Lung microvascular endothelial cell (primary cell): ENCODE measurements around the gene ID4. TPM values are rescaled to one million over a fixed set of nuclear protein-coding genes. Genes with fewer than 3 reads are reported as not detected.
"Not testable (repeated sequence)": the region's sequence is repeated elsewhere in the genome, so short reads cannot be mapped to it uniquely, and the experiment has no call there.

Source experiments
- DNase-seq, 2 donors: peaks; one replicate each; pipeline versions ENCODE4 v3.0.0 to v3.0.0-alpha.2; 2010; ENCODE audit warnings: low read depth in 2 of 2
- total RNA-seq: library from RNA; depleted of rRNA; stranded (reverse); fragments of >200 nt; gene quantifications from 2 replicates; pipeline ENCODE4 v1.2.1, GENCODE V29; 2014

The ID4 gene
- total RNA-seq, 1 donor from 2014 or later, result 0.60 TPM

DNA sequence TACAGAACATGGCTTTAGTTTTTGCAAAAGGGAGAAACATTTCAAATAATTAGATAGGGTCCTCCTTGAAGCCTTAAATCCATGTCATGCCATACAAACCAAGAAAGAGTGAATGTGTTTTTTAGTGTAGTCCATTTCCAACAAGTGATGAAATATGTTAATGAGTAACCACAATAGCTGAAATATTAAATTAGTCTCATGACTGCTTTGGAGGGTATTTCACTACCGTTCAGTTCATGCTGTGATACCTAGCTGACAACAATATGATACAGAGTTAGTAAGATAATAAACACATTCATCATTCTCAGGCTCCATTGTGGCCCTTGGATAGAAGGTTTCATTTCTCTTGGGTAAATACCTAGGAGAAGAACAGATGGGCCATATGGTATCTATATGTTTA, 5.8 kb upstream of the ID4 start:
- no peak for DNase-seq

DNA sequence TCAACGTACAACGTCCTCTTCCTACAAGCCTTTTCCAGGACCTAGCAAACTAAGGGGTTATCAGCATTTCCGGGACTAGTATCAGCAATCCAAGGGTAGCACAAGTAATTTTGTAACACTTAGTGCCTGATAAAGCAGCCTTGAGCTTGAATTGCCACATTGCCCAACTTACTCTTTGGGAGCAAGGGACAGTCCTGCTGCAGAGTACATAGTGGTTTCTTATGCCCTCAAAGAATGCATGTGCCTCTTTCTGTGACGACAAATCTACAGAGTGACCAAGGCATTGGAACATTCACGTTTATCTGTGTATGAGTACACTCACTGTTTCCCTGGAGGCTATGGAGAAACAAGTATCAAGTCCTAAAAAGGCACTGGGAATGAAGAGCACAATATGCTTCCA, 3.2 kb upstream of the ID4 start:
- DNase-seq, result no peak

DNA sequence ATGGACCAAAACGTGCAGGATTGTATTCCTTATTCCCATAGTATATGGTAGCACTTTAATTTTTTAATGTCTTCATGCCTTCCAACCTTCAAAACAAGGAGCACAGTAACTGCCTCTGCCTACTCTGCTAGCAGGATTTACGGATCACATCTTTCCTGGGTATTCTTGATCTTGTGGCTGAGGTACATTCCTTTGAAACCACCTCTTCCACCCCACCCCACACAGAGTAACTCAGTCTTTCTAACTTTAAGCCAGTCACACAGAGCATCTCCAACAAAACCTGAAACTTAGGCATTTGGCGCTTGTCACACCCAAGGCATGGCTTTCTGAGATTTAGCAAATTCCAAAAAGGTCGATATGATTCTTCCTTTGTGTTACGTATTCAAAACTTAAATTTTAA, 2.3 kb upstream of the ID4 start:
- DNase-seq, result no peak

DNA sequence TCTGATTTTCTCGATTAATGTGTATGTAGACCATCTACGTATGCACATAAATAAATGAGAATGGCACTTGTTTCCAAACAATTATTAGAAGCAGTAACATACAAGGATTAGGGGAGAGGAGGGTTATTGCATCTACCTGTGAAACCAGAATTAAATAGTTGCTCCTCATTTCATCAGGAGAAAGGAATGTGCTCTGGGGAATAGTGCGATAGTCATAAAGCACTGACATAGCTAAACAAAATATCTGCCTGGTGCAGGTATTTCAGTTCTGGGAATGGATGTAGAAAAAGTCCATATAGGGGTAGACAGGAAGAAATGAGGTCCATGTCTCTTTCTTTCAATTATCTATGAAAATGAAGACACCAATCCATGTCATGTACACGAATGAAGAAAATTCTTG, 1.6 kb upstream of the ID4 start:
- no peak for DNase-seq

DNA sequence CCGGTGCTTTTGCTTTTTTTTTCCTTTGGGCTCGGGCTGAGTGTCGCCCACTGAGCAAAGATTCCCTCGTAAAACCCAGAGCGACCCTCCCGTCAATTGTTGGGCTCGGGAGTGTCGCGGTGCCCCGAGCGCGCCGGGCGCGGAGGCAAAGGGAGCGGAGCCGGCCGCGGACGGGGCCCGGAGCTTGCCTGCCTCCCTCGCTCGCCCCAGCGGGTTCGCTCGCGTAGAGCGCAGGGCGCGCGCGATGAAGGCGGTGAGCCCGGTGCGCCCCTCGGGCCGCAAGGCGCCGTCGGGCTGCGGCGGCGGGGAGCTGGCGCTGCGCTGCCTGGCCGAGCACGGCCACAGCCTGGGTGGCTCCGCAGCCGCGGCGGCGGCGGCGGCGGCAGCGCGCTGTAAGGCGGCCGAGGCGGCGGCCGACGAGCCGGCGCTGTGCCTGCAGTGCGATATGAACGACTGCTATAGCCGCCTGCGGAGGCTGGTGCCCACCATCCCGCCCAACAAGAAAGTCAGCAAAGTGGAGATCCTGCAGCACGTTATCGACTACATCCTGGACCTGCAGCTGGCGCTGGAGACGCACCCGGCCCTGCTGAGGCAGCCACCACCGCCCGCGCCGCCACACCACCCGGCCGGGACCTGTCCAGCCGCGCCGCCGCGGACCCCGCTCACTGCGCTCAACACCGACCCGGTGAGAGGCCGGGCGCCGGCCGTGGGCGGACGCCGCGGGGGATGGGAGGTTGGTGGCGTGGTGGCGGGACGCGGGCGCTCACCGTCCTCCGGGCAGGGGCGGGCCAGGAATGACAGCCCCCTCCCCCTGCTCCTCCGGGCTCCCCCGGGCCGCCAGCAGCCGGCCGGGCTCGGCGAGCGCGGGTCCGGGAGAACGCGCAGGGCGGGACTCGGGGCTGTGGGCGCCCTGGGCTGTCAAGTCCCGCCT, 606 bp downstream of the ID4 start:
- DNase-seq, result peak; percentile 8 to 55

DNA sequence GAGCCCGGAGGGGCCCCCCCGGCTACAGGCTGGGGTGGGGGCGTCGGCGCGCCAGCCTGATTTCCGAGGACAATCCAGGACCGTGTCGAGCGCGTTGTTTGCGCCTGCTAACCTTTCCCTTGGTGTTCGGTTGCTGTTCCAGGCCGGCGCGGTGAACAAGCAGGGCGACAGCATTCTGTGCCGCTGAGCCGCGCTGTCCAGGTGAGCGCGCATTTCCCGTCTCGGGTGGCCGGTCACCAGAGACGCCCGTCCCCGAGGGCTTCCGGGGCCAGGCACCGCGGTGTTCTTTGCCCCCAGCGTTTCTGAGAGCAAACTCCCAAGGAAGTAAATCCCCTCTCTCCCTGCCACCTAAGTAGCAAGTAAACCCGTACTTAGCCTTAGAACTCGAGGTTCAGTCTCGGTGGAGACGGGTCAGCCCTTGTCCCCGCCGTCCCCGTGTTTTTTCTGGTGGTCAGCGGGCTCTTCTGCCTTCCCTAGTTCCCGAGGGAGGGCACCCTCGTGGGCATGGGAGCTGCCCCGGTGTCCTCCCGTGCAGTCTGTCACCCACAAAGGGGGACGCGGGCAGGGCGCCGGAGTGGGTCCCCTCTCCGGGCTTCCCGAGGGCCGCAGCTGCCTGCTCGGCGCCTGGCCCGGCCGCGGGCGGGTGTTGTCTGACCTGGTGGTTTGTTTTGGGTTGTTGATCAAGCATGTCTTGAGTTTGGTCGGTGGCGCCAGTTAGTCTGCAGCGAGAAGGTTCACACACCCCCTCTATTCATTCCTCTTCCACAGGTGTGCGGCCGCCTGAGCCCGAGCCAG, 1.5 kb downstream of the ID4 start:
- peak; percentile 1 to 30 for DNase-seq

DNA sequence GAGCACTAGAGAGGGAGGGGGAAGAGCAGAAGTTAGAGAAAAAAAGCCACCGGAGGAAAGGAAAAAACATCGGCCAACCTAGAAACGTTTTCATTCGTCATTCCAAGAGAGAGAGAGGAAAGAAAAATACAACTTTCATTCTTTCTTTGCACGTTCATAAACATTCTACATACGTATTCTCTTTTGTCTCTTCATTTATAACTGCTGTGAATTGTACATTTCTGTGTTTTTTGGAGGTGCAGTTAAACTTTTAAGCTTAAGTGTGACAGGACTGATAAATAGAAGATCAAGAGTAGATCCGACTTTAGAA, 2.0 kb downstream of the ID4 start:
- DNase-seq, result no peak

DNA sequence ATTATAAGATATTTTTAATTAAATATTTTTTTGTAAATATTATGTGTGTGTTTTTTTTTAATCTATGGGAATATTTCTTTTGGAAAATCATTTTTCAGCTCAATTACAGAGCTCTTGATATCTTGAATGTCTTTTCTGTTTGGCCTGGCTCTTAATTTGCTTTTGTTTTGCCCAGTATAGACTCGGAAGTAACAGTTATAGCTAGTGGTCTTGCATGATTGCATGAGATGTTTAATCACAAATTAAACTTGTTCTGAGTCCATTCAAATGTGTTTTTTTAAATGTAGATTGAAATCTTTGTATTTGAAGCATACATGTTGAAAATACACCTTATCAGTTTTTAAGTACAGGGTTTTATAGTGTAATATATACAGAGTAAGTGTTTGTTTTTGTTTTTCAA, 2.6 kb downstream of the ID4 start:
- DNase-seq, result no peak

DNA sequence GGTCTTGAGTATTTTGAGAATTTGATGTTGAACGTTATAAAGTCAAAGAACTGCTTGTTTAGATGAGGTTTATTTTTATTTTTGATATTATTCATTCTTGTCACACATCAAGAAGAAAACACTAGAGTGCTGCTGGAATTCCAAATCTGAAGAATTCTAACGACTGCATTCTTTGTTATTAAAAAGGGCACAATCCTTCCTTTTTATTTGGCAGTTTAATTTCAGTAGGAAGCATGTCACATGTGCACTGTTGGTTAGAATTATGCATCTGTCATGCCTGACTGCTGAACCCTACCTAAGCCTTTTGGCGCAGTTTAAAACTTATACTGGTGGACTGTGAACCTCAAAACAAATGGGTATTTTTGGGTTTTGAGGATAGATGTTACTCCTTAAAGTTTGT, 4.0 kb downstream of the ID4 start:
- no peak for DNase-seq

DNA sequence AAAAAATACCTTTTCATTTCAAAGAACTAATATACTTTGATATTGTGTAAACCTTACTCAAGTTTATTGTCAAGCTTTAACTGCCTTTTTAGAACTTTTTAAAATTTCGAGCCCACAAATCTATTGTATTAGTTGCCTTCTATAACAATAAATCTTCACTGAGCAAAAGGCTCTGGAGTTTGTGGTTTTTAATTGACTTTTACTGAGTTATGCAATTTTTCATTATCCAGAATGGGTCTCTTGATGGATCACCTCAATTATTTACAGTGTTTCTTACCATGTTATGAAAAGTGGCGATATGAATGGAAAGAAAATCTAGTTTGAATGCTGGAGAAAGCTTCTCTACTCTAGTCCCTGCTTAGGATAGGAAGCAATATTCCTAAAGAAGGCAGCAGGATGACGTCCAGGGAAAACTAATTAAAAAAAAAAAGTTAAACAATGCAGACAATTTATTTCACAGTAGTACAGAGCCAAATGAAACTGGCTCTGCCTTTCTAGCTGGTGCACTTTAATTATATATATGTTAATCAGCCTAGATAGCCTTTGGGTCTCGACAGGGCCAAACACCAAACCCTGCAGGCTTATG, 5.0 kb downstream of the ID4 start:
- DNase-seq, result no peak

DNA sequence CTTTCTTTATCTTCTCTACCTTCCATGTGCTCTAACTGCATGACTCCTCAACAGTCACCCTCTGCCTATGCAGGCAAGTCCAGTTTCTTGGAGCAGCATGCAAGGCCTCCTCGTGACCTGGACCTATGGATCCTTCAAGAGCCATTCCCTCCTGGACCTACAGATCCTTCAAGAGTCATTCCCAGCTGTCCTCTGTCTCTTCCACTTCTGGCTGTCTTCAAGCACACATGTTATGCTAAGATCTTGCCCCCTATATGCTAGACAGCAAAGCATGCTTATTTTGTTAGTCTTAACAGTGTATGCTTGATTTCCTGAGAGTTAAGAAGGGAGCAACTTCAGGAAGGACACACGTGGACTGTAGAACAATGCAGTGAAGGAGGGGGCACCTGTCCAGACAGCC, 7.5 kb downstream of the ID4 start:
- no peak for DNase-seq

DNA sequence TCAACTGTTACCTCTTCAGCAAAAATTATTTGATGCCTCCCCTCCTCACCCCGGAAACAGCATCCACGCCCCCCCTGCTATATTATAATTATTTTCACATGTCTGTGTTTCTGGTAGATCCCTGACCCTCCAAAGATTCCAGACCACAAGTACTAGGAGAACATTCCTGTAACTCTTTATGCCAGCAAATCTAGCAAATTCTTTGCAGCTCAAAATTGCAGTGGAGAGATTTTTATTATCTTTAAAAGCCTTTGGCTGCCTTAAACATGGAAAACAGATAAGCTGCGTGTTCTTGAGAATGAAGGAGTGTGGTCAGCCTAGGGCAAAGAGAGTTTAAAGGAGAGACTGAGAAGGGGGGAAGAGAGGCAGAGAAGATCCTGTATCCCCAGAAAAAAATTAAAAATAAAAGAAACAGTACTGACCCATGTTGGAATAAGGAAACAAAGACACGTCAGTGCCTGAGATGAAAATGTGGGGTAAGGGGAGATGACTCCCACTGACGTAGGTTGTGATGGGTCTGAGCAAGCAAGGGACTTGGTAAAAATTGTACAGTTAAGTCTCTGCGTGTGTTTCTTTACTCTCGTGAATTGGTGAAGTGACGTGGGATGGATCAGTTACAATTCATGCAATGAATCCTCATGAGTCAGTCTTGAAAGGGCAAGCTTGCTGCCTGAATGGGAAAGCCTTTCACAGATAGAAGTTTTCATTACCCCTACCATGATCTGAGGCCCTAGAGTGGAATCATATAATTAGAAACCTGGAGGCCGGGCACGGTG, 8.3 kb downstream of the ID4 start:
- no peak for DNase-seq

DNA sequence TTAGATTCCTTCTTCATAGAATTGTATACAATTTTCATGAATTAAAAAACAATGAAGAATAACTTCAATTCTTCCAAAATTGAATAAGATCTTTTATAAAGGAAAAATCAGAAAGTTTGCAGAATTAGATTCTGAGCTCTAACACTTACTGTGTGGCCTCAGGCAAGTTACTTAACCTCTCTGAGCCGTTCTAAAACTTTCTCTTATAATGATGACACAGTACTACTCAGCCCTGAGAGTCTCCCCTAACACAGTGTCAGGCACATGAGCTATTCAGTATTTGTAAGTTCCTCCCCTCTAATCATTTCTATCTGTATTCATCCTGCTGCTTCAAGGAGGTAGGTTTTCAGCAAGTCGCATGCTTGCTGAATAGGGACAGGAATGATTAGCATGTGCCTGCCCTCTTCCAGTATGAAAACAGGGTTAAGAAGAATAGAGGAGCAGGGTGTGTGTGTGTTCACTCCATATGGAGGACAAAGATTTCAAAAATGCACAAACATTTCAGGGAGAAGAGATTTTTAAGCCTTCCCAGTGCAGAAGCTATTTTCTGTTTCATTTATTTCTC, 11.4 kb downstream of the ID4 start:
- no peak for DNase-seq

DNA sequence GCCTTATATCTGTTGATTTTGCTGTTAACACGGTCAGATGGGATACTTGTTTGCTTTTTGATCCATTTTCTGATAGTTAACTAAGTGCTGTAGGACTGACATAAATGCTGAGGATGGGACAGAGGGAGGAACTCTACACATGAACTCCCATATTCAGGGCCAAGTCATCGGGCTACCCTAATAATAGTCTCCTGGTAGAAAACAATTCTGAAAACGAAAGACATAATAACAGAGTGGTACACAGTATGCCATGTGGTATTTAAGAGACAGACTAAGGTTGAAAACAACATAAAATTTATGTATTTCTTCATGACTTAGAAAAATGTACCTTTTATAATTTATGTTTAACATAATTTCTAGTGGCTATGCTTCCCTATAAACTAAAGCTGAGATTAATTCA, 12.0 kb downstream of the ID4 start:
- DNase-seq, result no peak

DNA sequence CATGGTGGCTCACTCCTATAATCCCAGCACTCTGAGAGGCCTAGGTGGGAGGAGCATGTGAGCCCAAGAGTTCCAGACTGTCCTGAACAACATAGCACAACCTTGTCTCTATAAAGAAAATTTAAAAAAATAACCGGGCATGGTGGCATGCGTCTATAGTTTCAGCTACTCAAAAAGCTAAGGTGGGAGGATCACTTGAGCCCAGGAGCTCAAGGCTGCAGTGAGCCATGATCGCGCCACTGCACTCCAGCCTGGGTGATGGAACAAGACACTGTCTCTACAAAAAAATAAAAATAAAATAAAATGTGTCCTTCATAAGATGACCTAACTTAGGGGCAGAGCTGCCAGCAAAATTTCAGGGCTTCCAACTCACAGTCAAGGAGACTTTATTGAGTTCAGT, 12.6 kb downstream of the ID4 start:
- no peak for DNase-seq

DNA sequence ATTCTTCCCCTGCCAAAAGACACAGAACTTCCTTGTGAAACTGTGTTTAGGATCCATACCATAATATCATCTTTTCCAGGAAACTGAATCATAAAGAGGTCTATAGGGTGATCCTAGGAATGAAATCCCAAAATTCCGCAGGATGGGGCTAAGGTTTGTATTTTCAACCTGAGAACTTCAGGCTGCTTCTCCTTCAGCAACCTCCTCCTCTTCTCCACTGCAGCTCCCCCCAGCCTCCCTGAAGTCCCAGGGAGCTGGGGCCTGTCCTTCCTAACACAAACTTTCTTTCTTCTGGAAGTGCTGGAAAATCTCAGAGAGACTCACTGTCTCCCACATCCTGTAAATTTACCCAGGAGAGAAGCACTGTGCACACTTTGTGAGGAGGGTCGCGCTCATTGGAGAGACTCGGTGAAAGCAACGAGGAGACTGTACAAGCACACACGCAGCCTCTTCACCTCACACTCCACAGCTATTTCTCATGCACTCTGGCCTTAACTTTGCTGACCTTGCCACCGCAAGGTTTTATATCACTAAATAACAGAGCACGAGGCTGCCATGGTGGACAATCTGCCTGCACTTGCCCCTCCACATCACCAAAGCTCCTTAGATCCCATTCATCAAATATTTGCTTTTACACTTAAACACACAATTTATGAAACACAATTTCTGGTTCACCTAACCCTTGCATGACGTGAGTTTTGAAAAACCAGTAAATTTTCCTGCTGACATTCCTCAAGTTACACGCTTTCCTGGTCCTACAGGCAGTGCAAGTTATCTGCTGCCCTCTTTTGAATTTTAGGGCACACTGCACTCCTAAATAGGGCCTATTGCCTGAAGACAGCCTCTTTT, 14.3 kb downstream of the ID4 start:
- peak; percentile 64 to 72 for DNase-seq

DNA sequence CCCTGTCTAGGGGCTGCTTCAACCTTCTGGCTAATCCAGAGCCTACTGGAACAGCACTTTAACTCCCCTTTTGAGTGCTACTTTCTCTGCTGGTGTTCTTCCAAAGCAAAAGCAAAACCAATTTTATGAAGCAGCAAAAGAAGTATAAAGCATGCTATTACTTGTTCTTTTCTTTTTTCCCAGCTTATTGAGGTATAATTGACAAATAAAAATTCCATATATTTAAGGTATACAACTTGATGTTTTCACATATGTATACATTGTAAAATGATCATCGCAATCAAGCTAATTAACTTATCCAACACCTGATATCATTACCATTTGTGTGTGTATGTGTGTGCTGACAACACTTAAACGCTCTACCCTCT, 14.9 kb downstream of the ID4 start:
- DNase-seq, result no peak

DNA sequence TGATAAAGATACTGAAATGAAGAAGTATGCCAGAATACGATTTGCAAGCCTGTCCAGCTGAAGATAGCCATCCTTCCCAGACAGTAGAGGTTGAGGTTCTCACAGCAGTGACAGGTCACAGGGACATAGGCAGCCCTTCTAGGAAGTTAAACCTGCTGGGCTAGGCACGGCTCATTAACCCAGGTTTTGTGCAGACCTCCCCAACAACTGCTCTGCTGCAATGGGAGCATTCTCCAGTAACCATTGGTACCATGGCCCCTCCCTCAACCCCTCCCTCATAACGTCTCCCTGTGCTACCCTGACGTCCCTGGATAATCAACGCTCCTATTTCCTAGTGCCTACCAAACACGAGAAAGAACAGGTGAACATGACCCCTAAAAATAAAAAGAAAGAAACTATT, 15.8 kb downstream of the ID4 start:
- DNase-seq, result no peak

DNA sequence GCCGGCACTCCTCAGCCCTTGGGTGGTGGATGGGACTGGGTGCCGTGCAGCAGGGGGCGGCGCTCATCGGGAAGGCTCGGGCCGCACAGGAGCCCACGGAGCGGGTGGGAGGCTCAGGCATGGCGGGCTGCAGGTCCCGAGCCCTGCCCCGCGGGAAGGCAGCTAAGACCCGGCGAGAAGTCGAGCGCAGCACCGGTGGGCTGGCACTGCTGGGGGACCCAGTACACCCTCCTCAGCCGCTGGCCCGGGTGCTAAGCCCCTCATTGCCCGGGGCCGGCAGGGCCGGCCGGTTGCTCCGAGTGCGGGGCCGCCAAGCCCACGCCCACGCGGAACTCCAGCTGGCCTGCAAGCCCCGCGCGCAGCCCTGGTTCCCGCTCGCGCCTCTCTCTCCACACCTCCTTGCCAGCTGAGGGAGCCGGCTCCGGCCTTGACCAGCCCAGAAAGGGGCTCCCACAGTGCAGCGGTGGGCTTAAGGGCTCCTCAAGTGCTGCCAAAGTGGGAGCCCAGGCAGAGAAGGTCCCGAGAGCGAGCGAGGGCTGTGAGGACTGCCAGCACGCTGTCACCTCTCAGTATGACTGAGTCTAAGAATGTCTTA, 17.3 kb downstream of the ID4 start:
- not testable (repeated sequence) for DNase-seq

DNA sequence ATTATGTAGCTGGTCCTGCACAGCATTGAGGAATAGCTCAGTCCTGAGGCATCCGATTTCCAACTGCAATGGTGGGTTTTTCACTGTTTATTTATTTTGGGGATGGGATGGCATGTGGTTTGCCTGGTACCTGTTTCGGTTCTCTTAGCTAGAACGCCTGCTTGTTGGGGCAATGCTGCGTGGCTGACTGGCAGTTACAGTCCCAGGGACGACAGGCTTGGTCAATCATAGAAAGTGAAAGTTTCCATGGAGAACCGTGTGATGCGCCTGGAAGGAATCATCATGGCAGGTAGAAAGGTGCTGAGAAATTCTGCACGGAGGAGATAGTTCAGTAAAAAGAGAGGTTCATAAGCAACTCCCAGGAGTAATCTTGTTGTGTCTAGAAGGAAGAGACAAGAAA, 18.4 kb downstream of the ID4 start:
- no peak for DNase-seq
